Neural progenitor cell (in vitro differentiated cells): ENCODE measurements around the gene LDLRAD4. TPM values are rescaled to one million over a fixed set of nuclear protein-coding genes. Genes with fewer than 3 reads are reported as not detected.

ENCODE experiments used
- DNase-seq: peaks from one replicate; pipeline ENCODE4 v3.0.0-alpha.2; 2016; ENCODE audit warnings: low spot score
- H2AFZ ChIP-seq: fragments of 200-600 bp; sonication (generic); replicated peaks from 2 replicates; pipeline ENCODE4 v1.6.1; 2016; ENCODE audit warnings: antibody characterized with exemption
- H3F3A ChIP-seq: fragments of 200-600 bp; sonication (generic); 2 replicates; pipeline ENCODE4 v1.6.1; 2016; ENCODE audit warnings: antibody characterized with exemption, low read depth
- H3K27ac ChIP-seq: fragments of 200-600 bp; sonication (generic); 2 replicates; pipeline ENCODE4 v1.5.1; 2016; ENCODE audit warnings: mild to moderate bottlenecking
- H3K27me3 ChIP-seq: fragments of 200-600 bp; sonication (generic); 2 replicates; pipeline ENCODE4 v1.6.1; 2016; ENCODE audit warnings: mild to moderate bottlenecking, moderate library complexity
- H3K36me3 ChIP-seq: fragments of 200-600 bp; sonication (generic); 2 replicates; pipeline ENCODE4 v1.5.1; 2016
- H3K4me1 ChIP-seq: fragments of 200-600 bp; sonication (generic); 2 replicates; pipeline ENCODE4 v1.6.1; 2016; ENCODE audit warnings: mixed run types
- H3K4me2 ChIP-seq: fragments of 200-600 bp; sonication (generic); 2 replicates; pipeline ENCODE4 v1.6.1; 2016
- H3K4me3 ChIP-seq: fragments of 200-600 bp; sonication (generic); 2 replicates; pipeline ENCODE4 v1.5.1; 2016
- H3K79me2 ChIP-seq: fragments of 200-600 bp; sonication (generic); 2 replicates; pipeline ENCODE4 v1.6.1; 2016; ENCODE audit warnings: low read depth
- H3K9ac ChIP-seq: fragments of 200-600 bp; sonication (generic); 2 replicates; pipeline ENCODE4 v1.6.1; 2016
- H3K9me3 ChIP-seq: fragments of 200-600 bp; sonication (generic); 2 replicates; pipeline ENCODE4 v1.5.1; 2016; ENCODE audit warnings: low read depth
- H4K20me1 ChIP-seq: fragments of 200-600 bp; sonication (generic); 2 replicates; pipeline ENCODE4 v1.6.1; 2016; ENCODE audit warnings: low read depth
- H3K27ac Mint-ChIP-seq: 3 replicates; pipeline ENCODE4 v1.8.0; 2021; ENCODE audit warnings: mixed read lengths
- H3K27me3 Mint-ChIP-seq: 2 replicates; pipeline ENCODE4 v1.8.0; 2022; ENCODE audit warnings: low read depth, mild to moderate bottlenecking, inconsistent platforms, moderate library complexity, mixed read lengths; ENCODE audit not compliant: insufficient read depth
- H3K36me3 Mint-ChIP-seq: 3 replicates; pipeline ENCODE4 v1.8.0; 2021; ENCODE audit warnings: mixed read lengths
- H3K4me1 Mint-ChIP-seq: 3 replicates; pipeline ENCODE4 v1.8.0; 2021; ENCODE audit warnings: mixed read lengths
- H3K4me3 Mint-ChIP-seq: 3 replicates; pipeline ENCODE4 v1.8.0; 2021; ENCODE audit warnings: mild to moderate bottlenecking, moderate library complexity, mixed read lengths
- H3K9me3 Mint-ChIP-seq: 3 replicates; pipeline ENCODE4 v1.8.0; 2020; ENCODE audit warnings: mixed read lengths
- CTCF ChIP-seq: fragments of 200-600 bp; sonication (generic); IDR thresholded peaks from 2 replicates; pipeline ENCODE4 v1.5.1; 2017; ENCODE audit warnings: antibody characterized with exemption, mild to moderate bottlenecking
- EZH2 ChIP-seq: fragments of 200-600 bp; sonication (generic); IDR thresholded peaks from 2 replicates; pipeline ENCODE4 v1.6.1; 2017; ENCODE audit warnings: antibody characterized with exemption, mild to moderate bottlenecking, moderate library complexity
- EZH2phosphoT487 ChIP-seq: fragments of 200-600 bp; sonication (generic); IDR thresholded peaks from 2 replicates; pipeline ENCODE4 v1.6.1; 2017; ENCODE audit warnings: antibody characterized with exemption
- total RNA-seq: library from RNA; depleted of rRNA; stranded (reverse); fragments of >200 nt; gene quantifications from 2 replicates; pipeline ENCODE4 v1.2.3, GENCODE V29; 2015; ENCODE audit warnings: low replicate concordance

LDLRAD4 gene
- total RNA-seq, 1 donor from 2014 or later: 0.65 TPM

GRCh38 chr18:13409026-13409425 lies 190.5 kb downstream of the LDLRAD4 start:
- H3K9me3 ChIP-seq: no peaks in the 10 kb centered on the region
- no peaks in the 10 kb centered on the region for H3K36me3 ChIP-seq
- no peak for DNase-seq
- no peaks in the 10 kb centered on the region for H3K27me3 Mint-ChIP-seq
- no peak overlapping the region for H3K4me3 ChIP-seq
- H3K36me3 Mint-ChIP-seq: no peaks in the 10 kb centered on the region
- H3K4me3 Mint-ChIP-seq: no peak overlapping the region
- H3K4me1 ChIP-seq: no peaks in the 10 kb centered on the region
- H3F3A ChIP-seq: no peaks in the 10 kb centered on the region
- H2AFZ ChIP-seq: no peak overlapping the region
- no peak for TF ChIP-seq EZH2
- TF ChIP-seq CTCF: no peak
- no peaks in the 10 kb centered on the region for H3K79me2 ChIP-seq
- H3K4me2 ChIP-seq: no peak overlapping the region
- peaks cover 2% of the 10 kb centered on the region for H3K4me1 Mint-ChIP-seq
- no peaks in the 10 kb centered on the region for H4K20me1 ChIP-seq
- H3K27ac Mint-ChIP-seq: no peak overlapping the region
- no peak overlapping the region for H3K9ac ChIP-seq
- H3K27ac ChIP-seq: no peak overlapping the region
- peaks cover 8% of the 10 kb centered on the region for H3K9me3 Mint-ChIP-seq
- H3K27me3 ChIP-seq: no peaks in the 10 kb centered on the region

GRCh38 chr18:13409997-13410396 lies 191.4 kb downstream of the LDLRAD4 start:
- Histone ChIP-seq H4K20me1 (no peaks in the 10 kb centered on the region), H3K36me3 (no peaks in the 10 kb centered on the region), H3K9ac (no peak overlapping the region), H3K27ac (no peak overlapping the region), H3K4me3 (no peak overlapping the region), H3F3A (no peaks in the 10 kb centered on the region), H3K4me1 (peaks cover 6% of the 10 kb centered on the region), H3K9me3 (no peaks in the 10 kb centered on the region), H3K79me2 (no peaks in the 10 kb centered on the region), H3K4me2 (no peak overlapping the region), H2AFZ (no peak overlapping the region), H3K27me3 (no peaks in the 10 kb centered on the region)
- no peak for TF ChIP-seq EZH2phosphoT487
- no peak for TF ChIP-seq CTCF
- no peak for TF ChIP-seq EZH2
- DNase-seq: no peak
- H3K27ac Mint-ChIP-seq: no peak overlapping the region
- H3K27me3 Mint-ChIP-seq: no peaks in the 10 kb centered on the region
- no peaks in the 10 kb centered on the region for H3K4me1 Mint-ChIP-seq
- peaks cover 8% of the 10 kb centered on the region for H3K9me3 Mint-ChIP-seq
- H3K4me3 Mint-ChIP-seq: no peak overlapping the region
- H3K36me3 Mint-ChIP-seq: no peaks in the 10 kb centered on the region

GRCh38 chr18:13410471-13410870 lies 191.9 kb downstream of the LDLRAD4 start:
- TF ChIP-seq EZH2phosphoT487 (no peak), CTCF (no peak)
- Histone ChIP-seq H3K4me2 (no peak overlapping the region), H4K20me1 (no peaks in the 10 kb centered on the region), H3K4me3 (no peak overlapping the region), H3K9ac (no peak overlapping the region), H3F3A (no peaks in the 10 kb centered on the region), H3K27ac (no peak overlapping the region), H3K36me3 (no peaks in the 10 kb centered on the region), H2AFZ (no peak overlapping the region), H3K4me1 (peaks cover 7% of the 10 kb centered on the region), H3K79me2 (no peaks in the 10 kb centered on the region), H3K9me3 (no peaks in the 10 kb centered on the region), H3K27me3 (no peaks in the 10 kb centered on the region)
- Mint-ChIP-seq H3K4me1 (no peaks in the 10 kb centered on the region), H3K4me3 (no peak overlapping the region), H3K9me3 (peaks cover 8% of the 10 kb centered on the region), H3K36me3 (no peaks in the 10 kb centered on the region), H3K27ac (no peak overlapping the region), H3K27me3 (peaks cover 2% of the 10 kb centered on the region)
- DNase-seq: no peak

- no peaks in the 10 kb centered on the region for H3K79me2 ChIP-seq
- DNase-seq: no peak
- no peak overlapping the region for H3K27ac ChIP-seq
- no peak for TF ChIP-seq EZH2
- TF ChIP-seq EZH2phosphoT487: no peak
- no peak for TF ChIP-seq CTCF
- Mint-ChIP-seq H3K27ac (no peak overlapping the region), H3K27me3 (peaks cover 2% of the 10 kb centered on the region), H3K9me3 (peaks cover 8% of the 10 kb centered on the region), H3K4me1 (no peaks in the 10 kb centered on the region), H3K4me3 (no peak overlapping the region), H3K36me3 (no peaks in the 10 kb centered on the region)
- H3K4me3 ChIP-seq: no peak overlapping the region
- H3K4me1 ChIP-seq: peaks cover 7% of the 10 kb centered on the region
- no peaks in the 10 kb centered on the region for H3K36me3 ChIP-seq
- no peak overlapping the region for H3K4me2 ChIP-seq
- H3K27me3 ChIP-seq: no peaks in the 10 kb centered on the region
- H2AFZ ChIP-seq: no peak overlapping the region
- no peaks in the 10 kb centered on the region for H3K9me3 ChIP-seq
- H4K20me1 ChIP-seq: no peaks in the 10 kb centered on the region
- no peak overlapping the region for H3K9ac ChIP-seq
- H3F3A ChIP-seq: no peaks in the 10 kb centered on the region
These were observed 193.5 kb downstream of the LDLRAD4 start for GRCh38 chr18:13412017-13412416.
